Measurements from ENCODE around the gene PRRX2. TPM values are rescaled to one million over a fixed set of nuclear protein-coding genes. Genes with fewer than 3 reads are reported as not detected.
A peak's percentile ranks its signal among the peaks of the same experiment; 100 is the strongest.

The PRRX2 gene
- total and polyA plus RNA-seq, 9 of the 15 experiments (the other 6 are each of a cell fraction or from before 2014, with no cell fraction given) = 0.21 TPM; not detected in 8

DNA sequence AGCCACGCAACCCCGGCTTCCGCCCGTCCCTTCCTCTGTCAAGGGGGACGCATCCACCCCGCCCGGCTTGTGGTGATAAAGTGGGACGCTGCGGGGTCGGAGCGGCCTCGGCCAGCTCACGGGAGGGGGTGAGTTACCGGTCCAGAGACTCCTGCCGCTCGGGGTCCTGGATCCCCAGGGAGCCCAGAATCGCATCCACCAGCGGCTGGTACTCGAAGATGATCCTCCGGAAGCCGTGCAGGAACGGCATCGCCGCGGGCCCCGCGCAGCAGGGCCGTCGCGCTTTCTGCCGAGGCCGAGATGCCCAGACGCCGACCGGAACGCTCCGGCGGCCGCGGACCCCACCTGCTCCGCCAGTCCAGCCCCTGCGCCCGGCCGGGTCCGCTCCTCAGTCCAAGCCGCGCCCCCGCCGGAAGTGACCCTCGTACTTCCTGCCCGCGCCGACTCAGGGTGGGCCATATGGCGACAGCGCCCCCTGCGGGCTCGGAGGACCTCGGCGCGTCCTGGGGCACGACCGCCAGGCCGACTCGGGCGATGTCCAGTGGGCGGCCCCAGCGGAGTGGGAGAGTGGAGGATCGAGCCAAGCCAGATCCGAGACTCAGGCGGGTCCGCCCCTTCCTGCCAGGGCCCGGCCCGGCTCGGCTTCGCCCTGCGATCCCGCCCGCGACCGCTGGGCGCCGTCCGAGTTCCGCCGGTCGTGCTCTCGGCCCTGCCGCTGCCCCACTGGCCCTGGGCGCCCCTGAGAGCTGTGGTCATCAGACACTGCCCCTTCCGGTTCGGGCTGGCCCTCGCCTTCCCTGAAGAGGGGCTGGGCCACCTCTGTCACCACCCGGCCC lies 23.5 kb upstream of the PRRX2 start, which contains the start of gene ASB6 (continued):
- TF ChIP-seq, protein P1, sequence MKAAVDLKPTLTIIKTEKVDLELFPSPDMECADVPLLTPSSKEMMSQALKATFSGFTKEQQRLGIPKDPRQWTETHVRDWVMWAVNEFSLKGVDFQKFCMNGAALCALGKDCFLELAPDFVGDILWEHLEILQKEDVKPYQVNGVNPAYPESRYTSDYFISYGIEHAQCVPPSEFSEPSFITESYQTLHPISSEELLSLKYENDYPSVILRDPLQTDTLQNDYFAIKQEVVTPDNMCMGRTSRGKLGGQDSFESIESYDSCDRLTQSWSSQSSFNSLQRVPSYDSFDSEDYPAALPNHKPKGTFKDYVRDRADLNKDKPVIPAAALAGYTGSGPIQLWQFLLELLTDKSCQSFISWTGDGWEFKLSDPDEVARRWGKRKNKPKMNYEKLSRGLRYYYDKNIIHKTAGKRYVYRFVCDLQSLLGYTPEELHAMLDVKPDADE (conservative IDR thresholded peaks at IDR 0.05; ENCODE audit: control insufficient read depth, low read depth, low read length) = peak; percentile 94
- TF ChIP-seq DDX20 (tag; IDR thresholded peaks at IDR 0.05; ENCODE audit: low read depth) = no peak
- TF ChIP-seq ASH1L (IDR thresholded peaks at IDR 0.05; ENCODE audit: borderline replicate concordance, low read depth, partially characterized antibody) = no peak
- TF ChIP-seq LCOR (CRISPR knock-in tag; IDR thresholded peaks at IDR 0.05) = peak; percentile 97
- no peak for TF ChIP-seq NR2F6 (CRISPR knock-in tag; IDR thresholded peaks at IDR 0.05)
- TF ChIP-seq ZNF77 (CRISPR knock-in tag; IDR thresholded peaks at IDR 0.05) = no peak; the same call in 1 of the 2 replicates
- no peak; the same call in 1 of the 2 replicates for TF ChIP-seq CBFA2T2 (conservative IDR thresholded peaks at IDR 0.05)
- TF ChIP-seq, protein P2, sequence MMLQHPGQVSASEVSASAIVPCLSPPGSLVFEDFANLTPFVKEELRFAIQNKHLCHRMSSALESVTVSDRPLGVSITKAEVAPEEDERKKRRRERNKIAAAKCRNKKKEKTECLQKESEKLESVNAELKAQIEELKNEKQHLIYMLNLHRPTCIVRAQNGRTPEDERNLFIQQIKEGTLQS (IDR thresholded peaks at IDR 0.05) = no peak
- TF ChIP-seq, protein P2 (CRISPR knock-in tag; conservative IDR thresholded peaks at IDR 0.05) = peak; percentile 87; the same call in 1 of the 2 replicates
- no peak for TF ChIP-seq ZKSCAN3 (CRISPR knock-in tag; IDR thresholded peaks at IDR 0.05)
- no peak; the same call in 1 of the 2 replicates for TF ChIP-seq ARID1B (IDR thresholded peaks at IDR 0.05)
- peak; percentile 53 for TF ChIP-seq NFIC (IDR thresholded peaks at IDR 0.05)
- no peak for TF ChIP-seq EHMT2 (IDR thresholded peaks at IDR 0.05)
- peak; percentile 76 for TF ChIP-seq KDM5B (IDR thresholded peaks at IDR 0.05; ENCODE audit: insufficient replicate concordance, low read depth, low read length)
- TF ChIP-seq ZNF274 (IDR thresholded peaks at IDR 0.05; ENCODE audit: borderline replicate concordance, low read depth, low read length) = no peak
- TF ChIP-seq, protein P3, sequence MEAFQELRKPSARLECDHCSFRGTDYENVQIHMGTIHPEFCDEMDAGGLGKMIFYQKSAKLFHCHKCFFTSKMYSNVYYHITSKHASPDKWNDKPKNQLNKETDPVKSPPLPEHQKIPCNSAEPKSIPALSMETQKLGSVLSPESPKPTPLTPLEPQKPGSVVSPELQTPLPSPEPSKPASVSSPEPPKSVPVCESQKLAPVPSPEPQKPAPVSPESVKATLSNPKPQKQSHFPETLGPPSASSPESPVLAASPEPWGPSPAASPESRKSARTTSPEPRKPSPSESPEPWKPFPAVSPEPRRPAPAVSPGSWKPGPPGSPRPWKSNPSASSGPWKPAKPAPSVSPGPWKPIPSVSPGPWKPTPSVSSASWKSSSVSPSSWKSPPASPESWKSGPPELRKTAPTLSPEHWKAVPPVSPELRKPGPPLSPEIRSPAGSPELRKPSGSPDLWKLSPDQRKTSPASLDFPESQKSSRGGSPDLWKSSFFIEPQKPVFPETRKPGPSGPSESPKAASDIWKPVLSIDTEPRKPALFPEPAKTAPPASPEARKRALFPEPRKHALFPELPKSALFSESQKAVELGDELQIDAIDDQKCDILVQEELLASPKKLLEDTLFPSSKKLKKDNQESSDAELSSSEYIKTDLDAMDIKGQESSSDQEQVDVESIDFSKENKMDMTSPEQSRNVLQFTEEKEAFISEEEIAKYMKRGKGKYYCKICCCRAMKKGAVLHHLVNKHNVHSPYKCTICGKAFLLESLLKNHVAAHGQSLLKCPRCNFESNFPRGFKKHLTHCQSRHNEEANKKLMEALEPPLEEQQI (IDR thresholded peaks at IDR 0.05) = no peak
- no peak for TF ChIP-seq SLC30A9 (CRISPR knock-in tag; IDR thresholded peaks at IDR 0.05)
- TF ChIP-seq, protein P4, sequence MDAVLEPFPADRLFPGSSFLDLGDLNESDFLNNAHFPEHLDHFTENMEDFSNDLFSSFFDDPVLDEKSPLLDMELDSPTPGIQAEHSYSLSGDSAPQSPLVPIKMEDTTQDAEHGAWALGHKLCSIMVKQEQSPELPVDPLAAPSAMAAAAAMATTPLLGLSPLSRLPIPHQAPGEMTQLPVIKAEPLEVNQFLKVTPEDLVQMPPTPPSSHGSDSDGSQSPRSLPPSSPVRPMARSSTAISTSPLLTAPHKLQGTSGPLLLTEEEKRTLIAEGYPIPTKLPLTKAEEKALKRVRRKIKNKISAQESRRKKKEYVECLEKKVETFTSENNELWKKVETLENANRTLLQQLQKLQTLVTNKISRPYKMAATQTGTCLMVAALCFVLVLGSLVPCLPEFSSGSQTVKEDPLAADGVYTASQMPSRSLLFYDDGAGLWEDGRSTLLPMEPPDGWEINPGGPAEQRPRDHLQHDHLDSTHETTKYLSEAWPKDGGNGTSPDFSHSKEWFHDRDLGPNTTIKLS (IDR thresholded peaks at IDR 0.05; ENCODE audit: borderline replicate concordance, low read depth) = peak; percentile 68; the same call in 1 of the 2 replicates
- no peak for TF ChIP-seq CHD2 (IDR thresholded peaks at IDR 0.05; ENCODE audit: low read depth, low read length)
- TF ChIP-seq SMAD3 (CRISPR knock-in tag; conservative IDR thresholded peaks at IDR 0.05) = peak; percentile 59; the same call in 1 of the 2 replicates
- no peak for TF ChIP-seq PRPF4 (IDR thresholded peaks at IDR 0.05; ENCODE audit: insufficient read depth, low read depth, low read length, poor library complexity, severe bottlenecking)
- TF ChIP-seq RUNX1 (IDR thresholded peaks at IDR 0.05; ENCODE audit: low read depth) = no peak
- TF ChIP-seq GTF2A2 (tag; IDR thresholded peaks at IDR 0.05) = no peak

All from K562 (cell line).